Left renal pelvis (tissue), 4 donors: ENCODE results near the gene RPL32. TPM values are rescaled to one million over a fixed set of nuclear protein-coding genes. Genes with fewer than 3 reads are reported as not detected.
"Not testable (repeated sequence)": the region's sequence is repeated elsewhere in the genome, so short reads cannot be mapped to it uniquely, and the experiment has no call there.

Experiments used
- DNase-seq, 4 donors: peaks; one replicate each; pipeline ENCODE4 v3.0.0-alpha.2; 2013; ENCODE audit warnings: low read depth in 4 of 4, low spot score in 3 of 4
- polyA plus RNA-seq, 4 donors: library from polyadenylated mRNA; unstranded; fragments of 120-200 nt; gene quantifications; one replicate each; pipeline ENCODE4 v1.2.1, GENCODE V29; 2013; ENCODE audit not compliant: insufficient read length in 4 of 4

The RPL32 gene
- polyA plus RNA-seq, 4 donors, result 2,073 to 2,338 (median 2,152) TPM

GRCh38 chr3:12868039-12869034 lies 27.0 kb upstream of the RPL32 start:
- DNase-seq, result peak; percentile 59 to 73 (median 66)

GRCh38 chr3:12866836-12867235 lies 25.5 kb upstream of the RPL32 start:
- no peak for DNase-seq

- DNase-seq, result no peak
Observed at GRCh38 chr3:12865271-12865670, 23.9 kb upstream of the RPL32 start.

DNA sequence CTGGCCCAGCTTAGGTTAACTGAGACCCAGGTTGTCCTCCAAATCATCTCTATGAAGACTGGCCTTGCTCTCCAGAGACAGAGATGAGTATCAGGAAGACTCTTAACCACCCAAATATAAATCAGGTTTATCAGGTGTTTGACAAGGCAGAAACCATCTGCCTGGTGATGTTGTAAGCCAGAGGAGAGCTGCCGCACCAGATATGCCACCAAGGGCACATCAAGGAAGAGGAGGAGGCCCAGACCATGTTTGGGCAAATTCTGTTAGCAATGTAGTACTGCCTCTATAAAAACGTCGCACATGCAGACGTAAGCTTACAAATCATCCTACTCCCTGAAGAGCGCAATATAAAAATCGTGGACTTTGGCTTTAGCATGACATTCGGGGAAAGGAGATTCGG lies 21.0 kb upstream of the RPL32 start:
- no peak for DNase-seq

GRCh38 chr3:12861611-12862010 lies 20.2 kb upstream of the RPL32 start:
- no peak for DNase-seq

DNA sequence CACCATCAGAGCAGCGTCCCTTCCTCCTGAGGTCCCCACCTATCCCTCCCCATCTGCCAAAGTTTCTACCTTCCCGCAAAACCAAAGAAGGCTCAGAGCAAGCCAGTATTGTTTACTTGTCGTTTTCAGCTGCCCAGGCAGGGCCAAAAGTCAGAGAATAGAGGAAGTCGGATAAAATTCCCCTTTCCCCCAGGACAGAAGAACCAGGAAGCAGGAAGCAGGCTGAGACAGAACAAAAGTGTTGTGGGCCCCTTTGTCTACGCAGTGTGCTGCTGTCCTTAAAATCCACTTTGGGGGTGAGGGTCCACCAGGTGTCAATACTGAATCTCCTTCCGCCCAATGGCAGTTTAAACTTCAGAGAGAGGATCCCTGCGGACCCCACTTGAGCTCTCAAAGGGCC lies 18.5 kb upstream of the RPL32 start:
- DNase-seq, result no peak

DNA sequence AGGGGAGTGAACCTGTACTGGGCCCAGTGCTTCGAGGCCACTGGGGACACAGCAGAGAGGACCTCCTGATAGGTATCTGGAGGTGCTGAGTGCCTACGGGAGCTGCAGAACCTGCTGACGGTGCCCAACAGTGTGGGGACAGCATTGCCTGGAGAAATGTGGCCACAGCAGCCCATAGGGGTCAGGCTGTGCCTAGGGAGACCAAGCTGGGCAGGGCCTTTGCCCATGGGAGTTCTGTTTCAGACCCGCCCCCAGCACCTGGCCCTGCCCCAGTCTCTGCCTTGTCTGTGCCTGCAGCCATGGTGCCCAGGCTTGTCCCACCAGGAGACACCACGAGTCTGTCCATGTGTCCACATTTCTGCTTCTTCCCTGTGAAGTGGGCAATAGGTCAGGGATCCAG lies 15.3 kb upstream of the RPL32 start:
- DNase-seq, result no peak

GRCh38 chr3:12854565-12854964 lies 13.2 kb upstream of the RPL32 start:
- no peak for DNase-seq

DNA sequence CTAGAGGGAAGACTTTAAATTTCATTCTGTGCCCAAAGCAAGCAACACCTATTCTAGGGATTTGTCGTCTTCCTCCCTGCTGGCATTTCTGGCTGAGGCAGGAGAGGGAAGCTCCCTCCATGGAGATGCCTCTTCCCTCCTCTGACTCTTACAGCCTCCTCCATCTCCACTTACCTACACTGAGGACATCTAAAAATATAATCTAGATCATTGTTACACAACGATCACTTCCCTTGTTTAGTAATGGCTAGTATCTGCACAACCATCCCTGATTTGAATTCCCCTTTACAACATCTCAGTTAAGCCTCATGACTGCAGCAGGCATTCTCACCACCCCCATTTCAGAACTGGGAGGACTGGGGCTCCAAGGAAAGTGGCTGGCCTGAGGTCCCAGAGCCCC lies 12.5 kb upstream of the RPL32 start:
- not testable (repeated sequence) for DNase-seq

- DNase-seq, result no peak
Observed at GRCh38 chr3:12852201-12852600, 10.8 kb upstream of the RPL32 start.

DNA sequence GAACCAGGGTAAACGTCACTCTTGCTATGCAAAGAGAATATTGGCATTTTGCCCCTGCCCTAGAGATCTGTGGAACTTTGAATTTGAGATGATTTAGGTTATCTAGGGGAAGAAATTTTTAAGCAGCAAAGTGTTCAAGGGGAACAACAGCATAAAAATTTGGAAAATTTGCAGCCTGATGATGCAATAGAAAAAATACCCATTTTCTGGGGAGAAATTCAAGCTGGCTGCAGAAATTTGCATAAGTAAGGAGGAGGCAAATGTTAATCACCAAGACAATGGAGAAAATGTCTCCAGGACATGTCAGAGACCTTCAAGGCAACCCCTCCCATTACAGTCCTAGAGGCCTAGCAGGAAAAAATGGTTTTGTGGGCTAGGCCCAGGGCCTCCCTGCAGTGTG lies 4.4 kb upstream of the RPL32 start:
- DNase-seq, result no peak

GRCh38 chr3:12842469-12842868 lies 1.1 kb upstream of the RPL32 start:
- DNase-seq, result no peak

- no peak for DNase-seq
Observed at GRCh38 chr3:12841970-12842328, 584 bp upstream of the RPL32 start.

GRCh38 chr3:12840591-12841148 lies 695 bp downstream of the RPL32 start:
- peak in 1 of 4 donors; percentile 16 for DNase-seq

GRCh38 chr3:12840148-12840547 lies 1.2 kb downstream of the RPL32 start:
- not testable (repeated sequence) for DNase-seq

GRCh38 chr3:12839156-12839946 lies 2.0 kb downstream of the RPL32 start:
- DNase-seq, result no peak

DNA sequence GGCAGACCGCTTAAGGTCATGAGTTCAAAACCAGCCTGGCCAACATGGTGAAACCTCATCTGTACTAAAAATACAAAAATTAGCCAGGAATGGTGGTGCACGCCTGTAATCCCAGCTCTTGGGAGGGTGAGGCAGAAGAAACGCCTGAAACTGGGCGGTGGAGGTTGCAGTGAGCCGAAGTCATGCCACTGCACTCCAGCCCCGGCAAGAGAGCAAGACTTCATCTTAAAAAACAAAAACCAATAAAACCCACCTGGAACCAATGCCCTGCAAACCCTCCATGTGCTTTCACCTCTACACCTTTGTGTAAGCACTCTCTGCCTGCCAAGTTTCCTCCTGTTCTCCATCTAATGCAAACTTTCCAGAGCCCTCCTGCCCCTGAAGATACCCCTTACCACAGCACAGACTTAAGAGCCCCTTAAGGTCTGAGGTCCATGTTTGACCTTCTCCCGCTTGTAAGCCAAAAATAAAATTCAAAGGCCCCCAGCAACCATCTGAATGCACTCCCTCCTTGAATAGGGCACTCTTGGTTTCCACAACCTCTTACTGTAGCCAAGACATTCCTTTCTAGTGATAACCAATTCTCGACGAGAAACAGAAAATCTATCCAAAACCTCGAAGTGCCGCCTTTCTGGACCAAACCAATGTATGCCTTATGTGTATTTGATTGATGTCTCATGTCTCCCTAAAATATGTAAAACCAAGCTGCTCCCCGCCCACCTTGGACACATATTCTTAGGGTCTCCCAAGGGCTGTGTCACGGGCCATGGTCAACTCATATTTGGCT lies 3.0 kb downstream of the RPL32 start:
- no peak for DNase-seq

DNA sequence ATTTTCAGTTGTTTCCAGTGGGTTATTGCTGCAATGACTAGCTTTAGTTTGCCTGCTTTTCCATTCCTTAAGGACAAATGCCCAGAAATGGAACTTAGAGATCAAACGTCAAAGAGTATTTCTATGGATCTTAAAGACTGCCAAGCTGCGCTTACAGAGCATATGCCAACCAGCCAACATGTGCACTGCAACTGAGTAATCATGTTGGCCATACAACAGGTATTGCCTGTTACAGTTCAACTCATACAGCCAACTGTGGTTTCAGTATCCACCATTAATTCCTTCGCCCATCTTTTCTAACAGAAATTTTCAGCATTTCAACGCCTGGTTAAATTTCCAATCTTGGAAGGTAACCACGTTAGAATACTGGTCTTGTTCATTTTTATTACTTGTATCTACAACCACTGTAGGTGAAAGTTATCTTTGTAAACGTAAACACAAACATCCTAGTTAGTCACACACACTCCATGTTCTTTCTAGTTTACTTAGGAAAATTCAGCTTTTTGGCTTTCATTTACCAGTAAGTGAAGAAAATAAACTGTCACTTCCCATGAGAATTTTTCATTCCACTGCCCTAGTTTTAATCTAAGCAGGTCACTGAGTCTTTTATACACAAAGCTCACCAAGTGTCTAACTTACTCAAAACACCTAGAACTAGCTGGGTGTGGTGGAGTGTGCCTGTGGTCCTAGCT lies 3.9 kb downstream of the RPL32 start:
- no peak for DNase-seq

GRCh38 chr3:12835052-12835665 lies 6.2 kb downstream of the RPL32 start:
- DNase-seq, result no peak
